ENCODE results near the gene CDR2. TPM values are rescaled to one million over a fixed set of nuclear protein-coding genes. Genes with fewer than 3 reads are reported as not detected.

The CDR2 gene
- total RNA-seq, 4 donors from 2014 or later = 12.1 to 55.7 (median 21.7) TPM

GRCh38 chr16:22323173-22323958 is 51.1 kb downstream of the CDR2 start:
- no peaks in the 10 kb centered on the region for H3K9me3 ChIP-seq
- H3K27me3 ChIP-seq = no peaks in the 10 kb centered on the region
- H3K4me1 ChIP-seq = peaks cover 0 to 10% of the 10 kb centered on the region in 2 donors
- DNase-seq = no peak
- H3K4me3 ChIP-seq = no peak overlapping the region
- no peak overlapping the region for H3K27ac ChIP-seq
- TF ChIP-seq POLR2A (IDR thresholded peaks at IDR 0.05) = no peak
- TF ChIP-seq, protein P1, sequence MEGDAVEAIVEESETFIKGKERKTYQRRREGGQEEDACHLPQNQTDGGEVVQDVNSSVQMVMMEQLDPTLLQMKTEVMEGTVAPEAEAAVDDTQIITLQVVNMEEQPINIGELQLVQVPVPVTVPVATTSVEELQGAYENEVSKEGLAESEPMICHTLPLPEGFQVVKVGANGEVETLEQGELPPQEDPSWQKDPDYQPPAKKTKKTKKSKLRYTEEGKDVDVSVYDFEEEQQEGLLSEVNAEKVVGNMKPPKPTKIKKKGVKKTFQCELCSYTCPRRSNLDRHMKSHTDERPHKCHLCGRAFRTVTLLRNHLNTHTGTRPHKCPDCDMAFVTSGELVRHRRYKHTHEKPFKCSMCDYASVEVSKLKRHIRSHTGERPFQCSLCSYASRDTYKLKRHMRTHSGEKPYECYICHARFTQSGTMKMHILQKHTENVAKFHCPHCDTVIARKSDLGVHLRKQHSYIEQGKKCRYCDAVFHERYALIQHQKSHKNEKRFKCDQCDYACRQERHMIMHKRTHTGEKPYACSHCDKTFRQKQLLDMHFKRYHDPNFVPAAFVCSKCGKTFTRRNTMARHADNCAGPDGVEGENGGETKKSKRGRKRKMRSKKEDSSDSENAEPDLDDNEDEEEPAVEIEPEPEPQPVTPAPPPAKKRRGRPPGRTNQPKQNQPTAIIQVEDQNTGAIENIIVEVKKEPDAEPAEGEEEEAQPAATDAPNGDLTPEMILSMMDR (IDR thresholded peaks at IDR 0.05) = no peak
- no peaks in the 10 kb centered on the region for H3K36me3 ChIP-seq
- intact Hi-C loops (cut with DNase I; ENCODE audit: low total_unique reads) = no loop called here

- Histone ChIP-seq H3K4me1 (peaks cover 0 to 10% of the 10 kb centered on the region in 2 donors), H3K4me3 (no peak overlapping the region), H3K27me3 (no peaks in the 10 kb centered on the region), H3K27ac (no peak overlapping the region), H3K36me3 (no peaks in the 10 kb centered on the region), H3K9me3 (no peaks in the 10 kb centered on the region)
- intact Hi-C loops (cut with DNase I; ENCODE audit: low total_unique reads) = no loop called here
- no peak for DNase-seq
- TF ChIP-seq, protein P1 (IDR thresholded peaks at IDR 0.05) = no peak
- TF ChIP-seq POLR2A (IDR thresholded peaks at IDR 0.05) = no peak
Measured at GRCh38 chr16:22322741-22323140, 51.7 kb downstream of the CDR2 start.

DNA sequence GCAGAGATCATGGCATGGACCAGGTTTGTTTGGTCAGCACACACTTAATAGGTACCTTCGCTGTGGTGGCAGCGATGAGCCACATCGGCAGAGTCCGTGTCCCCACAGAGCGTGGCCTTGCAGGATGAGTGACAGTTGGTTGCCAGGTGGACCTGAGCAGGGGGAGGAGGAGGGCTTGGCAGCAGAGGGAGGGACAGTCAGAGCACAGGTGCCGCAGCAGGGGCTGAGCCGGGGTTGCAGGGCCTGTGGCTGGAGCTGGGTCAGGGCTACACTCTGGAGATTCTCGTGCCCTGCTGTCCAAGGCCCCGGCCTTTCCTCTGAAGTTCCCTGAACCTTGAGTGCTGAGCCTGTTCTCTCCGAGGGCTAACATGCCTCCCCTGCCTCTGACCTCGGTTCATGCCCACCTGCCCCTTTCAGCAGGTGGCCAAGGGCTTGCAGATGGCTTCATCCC is 52.4 kb downstream of the CDR2 start:
- H3K4me1 ChIP-seq = peaks cover 0 to 10% of the 10 kb centered on the region in 2 donors
- no peaks in the 10 kb centered on the region for H3K36me3 ChIP-seq
- no peaks in the 10 kb centered on the region for H3K9me3 ChIP-seq
- no peaks in the 10 kb centered on the region for H3K27me3 ChIP-seq
- no peak for DNase-seq
- TF ChIP-seq, protein P1 (IDR thresholded peaks at IDR 0.05) = no peak
- TF ChIP-seq POLR2A (IDR thresholded peaks at IDR 0.05) = no peak
- no peak overlapping the region for H3K27ac ChIP-seq
- no peak overlapping the region for H3K4me3 ChIP-seq
- intact Hi-C loops (cut with DNase I; ENCODE audit: low total_unique reads) = no loop called here

DNA sequence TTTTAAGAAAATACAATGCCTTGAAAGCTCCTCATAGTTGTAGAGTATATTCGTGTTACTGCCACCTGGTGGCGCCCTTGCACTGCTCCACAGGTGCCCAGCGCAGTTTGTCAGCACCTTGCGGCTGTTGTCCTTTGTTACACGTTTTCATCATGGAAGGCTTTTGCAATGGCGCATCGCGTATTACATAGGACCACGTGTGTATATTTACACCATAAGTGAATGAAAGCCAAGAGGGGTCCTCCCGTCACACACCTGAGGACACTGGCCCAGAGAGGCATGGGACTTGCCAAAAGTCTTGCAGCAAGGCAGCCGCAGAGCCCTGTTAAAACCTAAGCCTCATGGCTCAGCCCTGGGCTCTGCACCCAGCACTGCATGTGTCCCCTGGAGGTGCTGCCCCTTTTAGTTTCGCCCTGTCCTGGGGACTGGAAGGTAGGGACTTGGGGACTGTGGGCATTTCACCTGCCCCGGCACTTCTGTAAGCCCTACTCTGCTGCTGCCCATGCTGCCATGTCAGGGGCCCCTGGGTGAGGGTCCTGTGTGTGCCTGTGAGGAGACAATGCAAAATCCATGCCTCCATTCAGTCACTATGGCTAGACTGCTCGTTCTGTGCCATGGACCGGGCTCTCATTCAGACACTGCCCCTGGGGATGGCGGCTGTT is 52.9 kb downstream of the CDR2 start:
- H3K4me1 ChIP-seq = peaks cover 0 to 10% of the 10 kb centered on the region in 2 donors
- no peak overlapping the region for H3K27ac ChIP-seq
- H3K4me3 ChIP-seq = no peak overlapping the region
- H3K36me3 ChIP-seq = no peaks in the 10 kb centered on the region
- peak; percentile 58 to 61 for DNase-seq
- H3K27me3 ChIP-seq = no peaks in the 10 kb centered on the region
- TF ChIP-seq, protein P1 (IDR thresholded peaks at IDR 0.05) = peak; percentile 76 to 89 (median 83)
- TF ChIP-seq POLR2A (IDR thresholded peaks at IDR 0.05) = no peak
- no peaks in the 10 kb centered on the region for H3K9me3 ChIP-seq
- intact Hi-C loops (cut with DNase I; ENCODE audit: low total_unique reads) = no loop called here

Measured in uterus (tissue), 4 donors.